Bronchial epithelial cell (primary cell): Measurements from ENCODE around the gene MTA1. TPM values are rescaled to one million over a fixed set of nuclear protein-coding genes. Genes with fewer than 3 reads are reported as not detected.

Source experiments
- DNase-seq: peaks from one replicate; pipeline ENCODE4 v3.0.0-alpha.2; 2010; ENCODE audit warnings: low read depth
- FAIRE-seq: peaks from 2 replicates; lab custom pipeline; 2011; peaks lifted over from hg19 to GRCh38; lab: Jason Lieb, UNC
- H3K27me3 ChIP-seq: 2 replicates; pipeline ENCODE4 v1.5.1; 2011; ENCODE audit warnings: low read length; ENCODE audit not compliant: control insufficient read depth, insufficient read depth
- H3K36me3 ChIP-seq: 2 replicates; pipeline ENCODE4 v1.5.1; 2011; ENCODE audit warnings: low read length; ENCODE audit not compliant: control insufficient read depth, insufficient read depth
- H3K4me3 ChIP-seq: 2 replicates; pipeline ENCODE4 v1.5.1; 2011; ENCODE audit warnings: mild to moderate bottlenecking, low read depth, low read length, control low read depth
- CTCF ChIP-seq: IDR thresholded peaks from 2 replicates; pipeline ENCODE4 v1.5.1; 2011; ENCODE audit warnings: mild to moderate bottlenecking, moderate library complexity, low read length, control low read depth, inconsistent platforms; ENCODE audit not compliant: insufficient read depth, severe bottlenecking
- total RNA-seq: library from RNA; depleted of rRNA; stranded (reverse); fragments of >200 nt; gene quantifications from 2 replicates; pipeline ENCODE4 v1.2.1, GENCODE V29; 2014

Gene MTA1
- total RNA-seq, 1 donor from 2014 or later = 25.5 TPM

- no peaks in the 10 kb centered on the region for H3K27me3 ChIP-seq
- H3K4me3 ChIP-seq = no peak overlapping the region
- DNase-seq (no peak), FAIRE-seq (no peak)
- peaks cover 6% of the 10 kb centered on the region for H3K36me3 ChIP-seq
- no peak for TF ChIP-seq CTCF
Measured at GRCh38 chr14:105470350-105471296, 51.0 kb downstream of the MTA1 start.

DNA sequence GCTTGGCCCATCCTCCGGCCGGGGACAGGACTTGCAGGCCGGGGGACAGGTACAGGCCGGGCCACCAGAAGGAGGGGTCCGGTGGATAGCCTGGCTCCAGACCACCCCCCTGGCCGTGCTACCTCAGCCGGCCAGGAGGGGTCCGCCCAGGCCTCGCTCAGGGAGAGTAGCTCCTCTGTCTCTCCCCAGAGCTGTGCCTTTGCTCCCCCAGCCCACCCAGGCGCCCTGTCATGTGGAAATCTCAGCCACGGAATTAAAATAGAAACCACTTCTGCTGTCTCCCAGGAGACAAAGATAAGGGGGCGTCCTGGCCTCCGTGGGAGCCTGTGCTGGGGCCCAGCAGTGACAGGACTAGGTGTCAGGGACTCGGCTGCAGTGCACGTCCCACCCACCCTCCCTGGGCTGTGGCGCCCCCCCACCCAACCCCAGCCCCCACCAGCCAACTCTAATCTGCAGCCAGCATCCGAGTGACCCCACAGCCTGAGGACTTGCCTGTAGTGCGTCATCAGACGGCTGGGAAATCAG, 51.7 kb downstream of the MTA1 start:
- no peak for TF ChIP-seq CTCF
- FAIRE-seq (no peak), DNase-seq (no peak)
- peaks cover 5% of the 10 kb centered on the region for H3K36me3 ChIP-seq
- H3K27me3 ChIP-seq = no peaks in the 10 kb centered on the region
- no peak overlapping the region for H3K4me3 ChIP-seq

- no peak for TF ChIP-seq CTCF
- FAIRE-seq (no peak), DNase-seq (no peak)
- Histone ChIP-seq H3K36me3 (peaks cover 5% of the 10 kb centered on the region), H3K4me3 (no peak overlapping the region), H3K27me3 (no peaks in the 10 kb centered on the region)
Measured at GRCh38 chr14:105471823-105472485, 52.3 kb downstream of the MTA1 start.

DNA sequence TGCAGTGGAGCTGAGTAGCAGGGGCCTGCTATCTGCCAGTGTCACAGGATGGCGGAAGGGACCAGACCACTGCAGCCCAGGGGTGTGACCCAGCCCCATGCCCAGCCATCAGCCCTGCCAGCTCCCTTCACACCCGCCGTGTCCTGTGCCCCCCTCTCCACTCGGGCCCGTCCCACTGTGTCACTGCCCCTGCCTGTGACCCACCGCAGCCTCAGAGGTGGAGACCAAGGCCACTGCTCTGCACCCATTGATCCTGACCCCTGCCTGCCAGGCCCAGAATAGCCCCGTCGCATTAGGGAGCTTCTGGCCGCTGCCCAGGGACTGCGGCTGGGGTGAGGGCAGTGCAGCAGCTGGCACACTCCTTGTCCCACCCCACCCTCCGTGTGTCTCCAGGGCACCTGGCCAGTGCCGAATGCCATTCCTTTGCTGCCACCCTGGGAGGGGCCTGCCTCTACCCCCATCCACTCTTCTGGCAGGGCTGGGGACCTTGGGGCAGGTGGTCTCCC, 52.9 kb downstream of the MTA1 start:
- DNase-seq = no peak
- Histone ChIP-seq H3K36me3 (peaks cover 1% of the 10 kb centered on the region), H3K27me3 (no peaks in the 10 kb centered on the region), H3K4me3 (no peak overlapping the region)
- FAIRE-seq = no peak
- no peak for TF ChIP-seq CTCF

DNA sequence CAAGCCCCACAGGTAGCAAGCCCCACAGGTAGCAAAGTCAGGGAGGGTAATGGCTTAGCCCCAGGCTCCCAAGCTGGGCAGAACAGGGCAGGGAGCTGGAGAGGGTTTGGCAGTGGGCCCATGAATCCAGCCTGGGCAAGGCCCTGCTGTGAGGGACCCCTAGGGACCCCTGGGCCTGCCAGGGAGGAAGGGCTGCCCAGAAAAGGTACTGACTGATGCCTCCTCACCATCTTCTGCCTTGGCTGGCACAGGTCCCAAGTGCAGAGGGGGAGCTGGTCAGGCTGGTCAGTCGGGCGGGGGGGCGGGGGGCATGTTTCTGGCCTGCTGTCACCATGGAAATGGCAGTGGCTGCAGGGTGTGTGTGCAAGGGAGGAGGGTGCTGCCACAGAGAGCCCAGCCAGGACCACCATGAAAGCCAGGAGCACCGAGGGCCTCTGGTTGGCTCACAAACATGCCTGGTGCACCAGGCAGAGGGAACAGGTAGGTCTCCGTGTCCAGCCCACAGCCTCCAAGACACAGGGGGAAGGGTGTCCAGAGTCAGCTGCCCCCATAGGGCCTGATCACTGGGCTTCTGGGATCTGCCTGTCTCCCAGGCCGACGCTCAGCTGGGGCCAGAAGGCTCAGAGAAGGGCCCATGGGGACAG, 53.5 kb downstream of the MTA1 start:
- Histone ChIP-seq H3K36me3 (no peaks in the 10 kb centered on the region), H3K27me3 (no peaks in the 10 kb centered on the region), H3K4me3 (peak overlapping the region; percentile 68)
- no peak for TF ChIP-seq CTCF
- DNase-seq (no peak), FAIRE-seq (no peak)
